ENCODE measurements around the gene RNF146.
"Not testable (repeated sequence)": the region's sequence is repeated elsewhere in the genome, so short reads cannot be mapped to it uniquely, and the experiment has no call there.

RNF146 gene
- total RNA-seq, result 25.9 to 40.1 reads per million in 2 experiments

GRCh38 chr6:127266178-127266891, at the start of gene RNF146:
Gene RNF146, plus strand, starts transcription at chr6:127266864. Its CDS starts 13,475 bp downstream, at chr6:127280339.
- peak; percentile 56 for DNase-seq (ENCODE audit: low read depth)

GRCh38 chr6:127219869-127220268, 46.8 kb upstream of the RNF146 start:
- DNase-seq (ENCODE audit: low read depth), result no peak

DNA sequence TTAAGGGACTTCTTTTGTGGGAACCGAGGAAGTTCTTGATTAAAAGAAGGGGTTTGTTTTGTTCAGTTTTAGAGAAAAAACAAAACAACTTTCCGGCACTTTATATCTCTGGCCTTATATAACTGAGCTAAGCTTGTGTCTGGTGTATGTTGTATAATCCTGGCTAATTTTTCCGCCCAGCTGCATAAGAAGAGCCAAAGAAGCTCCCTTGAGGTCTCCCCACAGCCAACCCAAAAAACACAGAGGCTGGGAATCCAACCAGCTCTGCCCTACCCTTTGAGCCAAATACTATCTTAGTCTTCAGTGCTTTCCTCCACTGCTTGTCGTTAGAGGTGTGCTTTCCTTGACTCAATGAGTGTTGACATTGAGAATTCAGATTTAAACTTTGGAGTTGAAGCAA, 45.5 kb upstream of the RNF146 start:
- no peak for DNase-seq (ENCODE audit: low read depth)

GRCh38 chr6:127222418-127222817, 44.2 kb upstream of the RNF146 start:
- DNase-seq (ENCODE audit: low read depth), result no peak

DNA sequence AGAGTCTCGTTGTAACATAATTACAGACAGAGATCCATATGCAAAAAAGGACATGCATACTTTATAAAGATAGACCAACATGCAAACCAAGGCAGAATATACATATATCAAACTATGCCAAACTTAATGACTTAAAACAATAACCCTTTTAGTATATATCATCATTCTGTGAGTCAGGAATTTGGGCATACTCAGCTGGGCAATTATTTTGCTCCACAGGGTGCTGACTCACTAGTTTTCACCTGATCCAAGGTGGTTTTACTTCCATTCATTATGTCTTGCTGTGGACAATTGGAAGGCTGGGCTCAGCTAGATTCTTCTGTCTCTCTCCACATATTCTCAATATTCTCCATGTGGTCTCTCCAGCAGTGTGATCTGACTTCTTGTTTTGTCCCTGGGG, 41.2 kb upstream of the RNF146 start:
- DNase-seq (ENCODE audit: low read depth), result no peak

- not testable (repeated sequence) for DNase-seq (ENCODE audit: low read depth)
These were observed 32.8 kb upstream of the RNF146 start for GRCh38 chr6:127233819-127234218.

DNA sequence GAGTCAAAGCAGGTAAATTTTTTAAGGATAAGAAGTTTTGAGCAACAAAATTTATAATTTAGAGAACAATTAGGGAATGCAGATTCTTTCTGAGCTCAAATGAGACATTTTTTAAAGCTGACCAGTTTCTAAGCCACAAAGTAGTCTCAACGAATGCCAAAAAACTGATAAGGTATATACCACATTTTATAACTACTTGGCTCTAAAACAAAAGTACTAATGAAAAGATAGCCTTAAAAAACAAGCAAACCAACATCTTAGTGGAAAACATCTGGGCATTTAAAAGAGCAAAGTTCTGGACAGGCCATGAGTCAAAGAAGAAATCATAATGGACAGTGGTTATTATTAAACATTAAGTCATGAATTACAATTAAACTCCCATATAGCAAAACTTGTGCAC, 23.2 kb upstream of the RNF146 start:
- DNase-seq (ENCODE audit: low read depth), result no peak

DNA sequence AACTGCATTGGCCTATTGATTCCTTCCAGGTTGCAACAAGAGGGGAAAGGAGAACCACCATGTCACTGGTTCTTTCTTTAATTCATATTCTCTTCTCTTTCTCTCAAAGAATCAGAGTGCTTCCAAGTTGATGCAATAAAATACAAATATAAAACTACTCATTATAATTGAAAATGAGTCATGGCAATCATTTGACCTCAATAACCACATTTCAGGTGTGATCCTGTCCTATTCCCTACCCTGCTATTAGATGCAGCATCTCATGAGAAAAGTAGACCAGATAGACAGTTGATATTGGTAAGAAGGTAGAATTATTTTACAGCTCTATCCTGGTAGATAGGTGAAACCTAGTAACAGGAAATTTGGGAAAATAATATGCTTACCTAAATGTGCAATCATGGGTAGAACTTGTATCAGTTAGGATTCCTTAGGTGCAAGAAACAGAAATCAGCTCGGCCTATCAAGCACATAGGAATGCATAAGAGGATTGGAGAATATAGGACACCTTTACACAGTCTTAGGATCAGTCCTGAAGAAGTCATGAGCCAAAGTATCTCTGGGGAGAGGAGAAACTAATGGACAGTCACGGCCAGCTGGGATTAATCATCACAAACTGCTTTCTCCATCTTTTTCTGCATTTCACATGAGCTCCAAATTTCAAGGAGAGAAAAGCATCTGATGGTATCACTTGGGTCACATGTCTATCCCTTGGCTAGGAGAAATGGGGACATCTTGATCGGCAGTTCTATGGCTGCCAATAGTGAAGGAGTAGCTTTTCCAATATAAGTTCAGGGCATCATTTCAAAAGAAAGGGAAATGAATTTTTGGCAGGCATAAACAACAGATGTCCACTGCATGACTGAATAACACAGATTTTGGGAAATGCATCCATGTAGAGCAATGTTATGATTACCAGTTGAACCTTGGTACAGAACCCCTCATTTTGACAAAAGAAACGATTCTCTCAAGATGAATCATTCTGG, 19.3 kb upstream of the RNF146 start:
- DNase-seq (ENCODE audit: low read depth), result no peak

- DNase-seq (ENCODE audit: low read depth), result no peak
These were observed 17.0 kb upstream of the RNF146 start for GRCh38 chr6:127249621-127250020.

GRCh38 chr6:127255286-127255685, 11.4 kb upstream of the RNF146 start:
- DNase-seq (ENCODE audit: low read depth), result no peak

GRCh38 chr6:127262896-127263295, 3.8 kb upstream of the RNF146 start:
- DNase-seq (ENCODE audit: low read depth), result no peak

GRCh38 chr6:127263481-127263880, 3.2 kb upstream of the RNF146 start:
- DNase-seq (ENCODE audit: low read depth), result no peak

- DNase-seq (ENCODE audit: low read depth), result peak; percentile 16
These were observed 405 bp downstream of the RNF146 start for GRCh38 chr6:127266892-127267645.

DNA sequence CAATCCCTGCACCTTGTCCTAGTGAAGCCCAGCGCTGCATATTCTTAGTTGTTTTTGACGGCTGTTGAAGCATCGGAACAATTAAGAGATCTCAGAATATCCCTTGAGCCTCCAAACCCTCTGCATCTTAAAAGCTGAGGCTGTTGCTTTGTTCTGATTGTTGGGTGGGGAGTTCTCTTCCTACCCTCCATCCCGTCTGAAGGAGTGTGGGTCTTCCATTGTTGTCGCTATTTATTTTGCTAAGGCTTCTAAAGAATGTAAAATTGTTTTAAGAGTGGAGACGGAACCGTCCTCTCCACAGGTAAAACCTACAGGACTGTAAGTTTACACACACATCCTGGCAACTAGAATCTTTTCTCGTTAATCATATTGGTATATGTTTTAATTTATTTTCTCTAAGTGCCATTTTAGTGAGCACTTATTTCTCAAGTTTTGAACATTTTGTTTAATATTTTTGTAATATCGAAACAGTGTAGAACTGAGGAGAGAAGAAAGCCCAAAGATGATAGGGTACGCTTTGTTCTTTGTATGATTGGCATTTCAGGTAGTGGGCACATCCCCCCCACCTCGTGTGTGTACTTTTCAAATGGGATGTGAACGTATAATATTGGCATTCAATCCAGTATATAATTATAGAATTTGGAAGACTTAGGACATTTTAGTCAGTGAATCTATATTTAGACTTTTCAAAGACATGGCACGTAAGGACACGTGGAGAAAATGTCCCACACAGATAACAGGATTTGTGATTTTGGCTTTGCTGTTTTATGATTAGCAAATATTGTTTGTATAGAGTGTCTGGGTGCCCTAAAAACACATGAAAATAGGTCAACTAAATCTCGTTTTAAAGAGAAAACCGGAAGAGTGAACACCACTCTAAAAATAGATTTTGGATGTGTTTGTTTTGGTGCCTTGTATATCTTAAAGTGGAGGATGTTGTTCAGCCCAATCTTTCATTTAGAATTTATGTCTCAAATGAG, 1.3 kb downstream of the RNF146 start:
- DNase-seq (ENCODE audit: low read depth), result no peak

DNA sequence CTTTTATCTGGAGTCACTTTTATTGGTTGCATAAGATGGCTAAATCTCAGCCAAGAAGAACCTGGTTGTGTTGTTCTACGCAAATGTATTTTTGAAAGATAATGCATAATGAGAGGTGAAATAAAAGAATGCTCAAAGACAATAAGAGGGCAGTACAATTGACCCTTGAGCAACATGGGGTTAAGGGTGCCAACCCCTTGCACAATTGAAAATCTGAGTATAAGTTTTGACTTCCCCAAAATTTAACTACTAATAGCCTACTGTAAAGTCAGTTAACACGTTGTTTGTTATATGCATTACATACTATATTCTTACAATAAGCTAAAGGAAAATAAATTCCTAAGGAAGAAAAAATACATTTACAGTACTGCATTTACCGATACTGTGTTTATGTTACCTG, 5.9 kb downstream of the RNF146 start:
- no peak for DNase-seq (ENCODE audit: low read depth)

- no peak for DNase-seq (ENCODE audit: low read depth)
These were observed 6.8 kb downstream of the RNF146 start for GRCh38 chr6:127273499-127273898.

DNA sequence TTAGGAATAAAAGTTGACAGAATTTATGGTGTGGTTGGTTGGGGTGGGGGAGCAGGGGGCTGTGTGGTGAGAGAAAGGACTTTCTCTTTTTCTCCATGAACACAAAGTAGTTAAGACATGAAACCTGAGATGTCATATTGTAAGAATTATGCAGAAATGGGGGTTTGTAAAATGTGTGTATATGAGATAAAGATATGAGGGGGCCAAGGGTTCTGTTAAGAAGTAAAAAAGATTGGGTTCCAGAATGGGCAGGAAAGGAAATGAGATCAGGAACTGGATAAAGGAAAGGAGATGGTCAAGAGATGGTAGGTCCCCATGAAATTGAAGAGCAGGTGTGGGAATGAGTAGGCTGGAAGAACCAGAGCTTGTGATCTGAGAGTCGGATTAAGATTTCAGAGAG, 9.7 kb downstream of the RNF146 start:
- no peak for DNase-seq (ENCODE audit: low read depth)

DNA sequence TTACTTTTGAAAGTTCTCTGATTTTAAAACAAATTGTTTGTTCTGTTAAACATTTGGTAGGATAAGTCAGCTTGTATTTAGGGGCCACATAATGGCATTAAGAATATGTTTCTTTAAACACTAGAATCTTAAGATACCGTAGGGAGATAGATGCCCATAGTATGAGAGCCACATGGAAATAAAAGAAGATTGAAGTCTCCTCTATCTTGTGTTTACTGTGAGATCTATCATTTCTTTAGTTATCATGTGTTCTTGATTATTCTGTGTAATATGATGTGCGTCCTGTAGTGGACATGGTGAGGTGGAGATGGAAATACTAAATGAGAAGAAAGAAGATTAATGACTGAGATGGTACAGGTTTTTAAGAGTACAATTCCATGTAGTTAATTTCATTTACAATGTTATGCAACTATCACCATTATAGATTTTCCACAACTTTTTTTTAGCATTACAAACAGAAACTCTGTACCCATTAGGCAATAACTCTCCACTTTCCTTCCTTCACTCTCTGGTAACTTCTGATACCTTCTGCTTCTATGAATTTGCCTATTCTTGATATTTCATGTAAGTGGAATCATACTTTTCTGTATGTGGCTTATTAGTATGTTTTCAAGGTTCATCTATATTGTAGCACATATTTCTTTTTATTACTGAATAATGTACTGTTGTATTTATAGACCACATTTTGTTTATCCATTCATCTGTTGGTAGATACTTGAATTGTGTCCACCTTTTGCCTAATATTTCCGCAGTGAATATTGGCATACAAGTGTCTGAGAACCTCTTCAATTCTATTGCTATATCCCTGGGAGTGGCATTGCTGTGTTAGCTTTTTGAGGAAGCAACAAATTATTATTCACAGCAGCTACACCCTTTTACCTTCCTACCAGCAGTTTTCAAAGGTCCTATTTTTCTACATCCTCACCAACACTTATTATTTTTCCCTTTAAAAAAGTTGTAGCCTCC, 11.5 kb downstream of the RNF146 start:
- DNase-seq (ENCODE audit: low read depth), result no peak

GRCh38 chr6:127279815-127280214, 13.2 kb downstream of the RNF146 start:
- no peak for DNase-seq (ENCODE audit: low read depth)

- no peak for DNase-seq (ENCODE audit: low read depth)
These were observed 15.5 kb downstream of the RNF146 start for GRCh38 chr6:127282184-127282583.
